HFFc6 (cell line): ENCODE results near the gene SVOP. TPM values are rescaled to one million over a fixed set of nuclear protein-coding genes. Genes with fewer than 3 reads are reported as not detected.

Experiments used
- DNase-seq: peaks from one replicate; pipeline ENCODE4 v3.0.0-alpha.2; 2018
- H3K27ac Mint-ChIP-seq: 2 replicates; pipeline ENCODE4 v1.8.0; 2020; ENCODE audit warnings: mild to moderate bottlenecking, mixed read lengths
- H3K27me3 Mint-ChIP-seq: 2 replicates; pipeline ENCODE4 v1.8.0; 2021; ENCODE audit warnings: mild to moderate bottlenecking, moderate library complexity, mixed read lengths; ENCODE audit not compliant: insufficient read depth
- H3K36me3 Mint-ChIP-seq: 2 replicates; pipeline ENCODE4 v1.8.0; 2021; ENCODE audit warnings: low read depth, mixed read lengths
- H3K4me1 Mint-ChIP-seq: 2 replicates; pipeline ENCODE4 v1.8.0; 2020; ENCODE audit warnings: low read depth, mixed read lengths
- H3K4me3 Mint-ChIP-seq: 2 replicates; pipeline ENCODE4 v1.8.0; 2020; ENCODE audit warnings: mild to moderate bottlenecking, moderate library complexity, mixed read lengths
- H3K9me3 Mint-ChIP-seq: 2 replicates; pipeline ENCODE4 v1.8.0; 2020; ENCODE audit warnings: mild to moderate bottlenecking, mixed read lengths
- total RNA-seq, 6 experiments: library from RNA; stranded (reverse); fragmentation: NEBNext Ultra II Directional; extraction: Animal tissue kit (Norgen Biotek cat#: 25700); gene quantifications; 2 replicates in 1 of 6; 3 replicates in 5 of 6; pipeline ENCODE4 v1.2.3, GENCODE V29; 2021
- TF ChIP-seq, protein P1 (sequence below): fragments of 200-600 bp; sonication (generic); IDR thresholded peaks from 2 replicates; pipeline ENCODE4 v1.5.0; 2021; ENCODE audit warnings: antibody characterized with exemption, mild to moderate bottlenecking

SVOP gene
- total RNA-seq, 6 experiments from 2014 or later: not detected

DNA sequence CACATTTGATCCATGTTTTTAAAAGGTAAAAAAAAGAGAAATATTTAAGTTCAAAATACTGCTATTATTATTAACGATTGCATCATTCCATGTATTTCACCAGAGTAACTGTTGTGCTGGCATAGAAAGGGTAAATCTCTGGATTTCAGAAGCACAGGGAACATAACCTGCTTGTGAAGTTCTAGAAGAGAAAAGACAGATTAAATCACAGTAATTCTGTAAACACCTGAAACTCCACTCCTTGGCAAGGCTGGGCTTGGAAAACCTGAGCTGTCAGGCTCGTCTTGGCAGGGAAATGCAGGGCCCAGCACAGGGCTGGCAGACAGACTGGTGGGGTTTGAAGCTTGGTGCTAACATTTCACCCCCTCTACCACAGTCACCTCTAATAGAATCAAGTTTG is 35.1 kb downstream of the SVOP start:
- TF ChIP-seq, protein P1, sequence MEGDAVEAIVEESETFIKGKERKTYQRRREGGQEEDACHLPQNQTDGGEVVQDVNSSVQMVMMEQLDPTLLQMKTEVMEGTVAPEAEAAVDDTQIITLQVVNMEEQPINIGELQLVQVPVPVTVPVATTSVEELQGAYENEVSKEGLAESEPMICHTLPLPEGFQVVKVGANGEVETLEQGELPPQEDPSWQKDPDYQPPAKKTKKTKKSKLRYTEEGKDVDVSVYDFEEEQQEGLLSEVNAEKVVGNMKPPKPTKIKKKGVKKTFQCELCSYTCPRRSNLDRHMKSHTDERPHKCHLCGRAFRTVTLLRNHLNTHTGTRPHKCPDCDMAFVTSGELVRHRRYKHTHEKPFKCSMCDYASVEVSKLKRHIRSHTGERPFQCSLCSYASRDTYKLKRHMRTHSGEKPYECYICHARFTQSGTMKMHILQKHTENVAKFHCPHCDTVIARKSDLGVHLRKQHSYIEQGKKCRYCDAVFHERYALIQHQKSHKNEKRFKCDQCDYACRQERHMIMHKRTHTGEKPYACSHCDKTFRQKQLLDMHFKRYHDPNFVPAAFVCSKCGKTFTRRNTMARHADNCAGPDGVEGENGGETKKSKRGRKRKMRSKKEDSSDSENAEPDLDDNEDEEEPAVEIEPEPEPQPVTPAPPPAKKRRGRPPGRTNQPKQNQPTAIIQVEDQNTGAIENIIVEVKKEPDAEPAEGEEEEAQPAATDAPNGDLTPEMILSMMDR: no peak
- H3K27me3 Mint-ChIP-seq: peaks cover 7% of the 10 kb centered on the region
- H3K27ac Mint-ChIP-seq: no peak overlapping the region
- no peak overlapping the region for H3K4me3 Mint-ChIP-seq
- DNase-seq: no peak
- no peaks in the 10 kb centered on the region for H3K36me3 Mint-ChIP-seq
- no peaks in the 10 kb centered on the region for H3K4me1 Mint-ChIP-seq
- no peaks in the 10 kb centered on the region for H3K9me3 Mint-ChIP-seq

DNA sequence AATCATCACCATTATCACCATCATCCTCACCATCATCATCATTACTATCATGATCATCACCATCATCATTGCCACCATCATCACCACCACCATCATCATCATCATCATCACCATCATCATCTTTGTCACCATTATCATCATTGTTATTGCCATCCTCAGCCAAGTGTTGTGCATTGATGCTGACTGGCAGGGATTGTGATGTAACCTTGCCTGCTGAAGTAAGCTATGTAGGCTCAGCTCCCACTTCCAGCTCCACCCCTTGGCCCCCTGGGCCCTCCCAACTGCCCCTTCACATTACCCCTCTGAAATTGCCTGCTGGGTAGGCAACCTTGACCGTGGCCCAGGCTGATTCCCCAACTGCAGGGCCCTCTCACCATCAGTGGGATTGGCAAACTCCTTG is 37.6 kb downstream of the SVOP start:
- H3K27me3 Mint-ChIP-seq: peaks cover 3% of the 10 kb centered on the region; the same call in 1 of the 2 replicates
- no peaks in the 10 kb centered on the region for H3K36me3 Mint-ChIP-seq
- DNase-seq: no peak
- H3K4me3 Mint-ChIP-seq: no peak overlapping the region
- no peaks in the 10 kb centered on the region for H3K9me3 Mint-ChIP-seq
- TF ChIP-seq, protein P1: no peak
- H3K4me1 Mint-ChIP-seq: no peaks in the 10 kb centered on the region
- H3K27ac Mint-ChIP-seq: no peak overlapping the region

DNA sequence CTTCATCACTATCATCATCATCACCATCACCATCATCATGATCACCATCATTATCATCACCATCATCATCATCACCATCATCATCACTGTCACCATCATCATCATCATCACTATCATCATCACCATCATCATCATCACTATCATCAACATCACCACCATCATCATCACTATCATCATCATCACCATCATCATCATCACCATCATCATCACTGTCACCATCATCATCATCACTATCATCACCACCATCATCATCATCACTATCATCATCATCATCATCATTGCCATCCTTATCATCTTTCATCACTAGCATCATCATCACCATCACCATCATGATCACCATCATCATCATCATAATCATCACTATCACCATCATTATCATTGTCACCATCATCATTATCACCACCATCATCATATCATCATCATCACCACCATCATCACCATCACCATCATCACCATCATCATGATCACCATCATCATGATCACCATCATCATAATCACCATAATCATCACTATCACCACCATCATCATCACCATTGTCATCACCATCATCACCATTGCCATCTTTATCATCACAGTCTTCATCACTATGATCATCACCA is 38.1 kb downstream of the SVOP start:
- Mint-ChIP-seq H3K27ac (no peak overlapping the region), H3K27me3 (peaks cover 4% of the 10 kb centered on the region; the same call in 1 of the 2 replicates), H3K4me1 (no peaks in the 10 kb centered on the region), H3K9me3 (no peaks in the 10 kb centered on the region), H3K36me3 (no peaks in the 10 kb centered on the region), H3K4me3 (no peak overlapping the region)
- TF ChIP-seq, protein P1: no peak
- no peak for DNase-seq

DNA sequence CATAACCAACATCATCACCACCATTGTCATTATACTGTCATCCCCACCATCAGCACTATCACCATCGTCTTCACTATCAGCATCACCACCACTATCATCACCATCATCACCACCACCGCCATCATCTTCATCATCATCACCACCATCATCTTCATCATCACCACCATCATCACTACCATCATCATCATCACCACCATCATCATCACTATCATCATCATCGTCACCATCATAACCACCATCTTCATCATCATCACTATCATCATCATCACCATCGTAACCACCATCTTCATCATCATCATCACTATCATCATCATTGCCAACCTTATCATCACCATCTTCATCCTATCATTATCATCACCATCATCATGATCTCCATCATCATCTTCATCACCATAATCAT is 39.0 kb downstream of the SVOP start:
- H3K4me3 Mint-ChIP-seq: no peak overlapping the region
- no peaks in the 10 kb centered on the region for H3K36me3 Mint-ChIP-seq
- peaks cover 8% of the 10 kb centered on the region; the same call in 1 of the 2 replicates for H3K27me3 Mint-ChIP-seq
- H3K9me3 Mint-ChIP-seq: no peaks in the 10 kb centered on the region
- H3K27ac Mint-ChIP-seq: no peak overlapping the region
- no peak for DNase-seq
- H3K4me1 Mint-ChIP-seq: no peaks in the 10 kb centered on the region
- TF ChIP-seq, protein P1: no peak

DNA sequence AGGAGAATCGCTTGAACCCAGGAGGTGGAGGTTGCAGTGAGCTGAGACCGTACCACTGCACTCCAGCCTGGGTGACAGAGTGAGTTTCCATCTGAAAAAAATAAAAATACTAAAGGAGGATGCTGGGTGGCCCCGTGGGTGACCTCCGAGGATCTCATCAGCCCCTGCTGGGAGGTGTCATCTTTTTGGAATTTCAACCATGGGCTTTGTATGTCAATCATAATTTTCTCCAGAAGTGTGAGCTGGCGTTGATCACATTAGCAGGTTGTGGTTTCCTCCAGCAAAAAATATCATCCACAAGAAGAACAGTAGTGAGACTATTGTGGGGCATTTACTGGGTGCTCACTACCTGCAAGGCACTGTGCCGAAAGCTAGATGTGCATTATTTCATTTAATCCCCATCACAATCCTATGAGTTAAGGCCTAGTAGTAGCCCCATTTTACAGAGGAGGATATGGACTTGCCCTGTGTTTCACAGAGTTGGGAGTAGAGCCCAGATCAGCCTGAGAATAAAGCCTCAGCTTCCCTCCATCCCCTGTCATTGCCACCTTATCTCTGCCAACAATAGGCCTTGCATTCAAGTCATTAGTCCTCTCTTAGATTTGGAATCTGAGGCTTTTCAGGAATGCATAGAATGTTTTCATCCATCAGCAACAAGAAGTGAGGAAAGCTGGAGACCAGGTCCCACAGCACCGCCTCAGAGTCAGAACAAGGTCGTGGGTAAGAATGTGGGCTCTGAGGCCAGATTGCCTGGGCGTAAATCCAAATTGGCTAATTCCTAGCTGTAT is 39.8 kb downstream of the SVOP start:
- H3K4me1 Mint-ChIP-seq: no peaks in the 10 kb centered on the region
- peaks cover 8% of the 10 kb centered on the region; the same call in 1 of the 2 replicates for H3K27me3 Mint-ChIP-seq
- no peak overlapping the region for H3K27ac Mint-ChIP-seq
- H3K9me3 Mint-ChIP-seq: no peaks in the 10 kb centered on the region
- peak; percentile 64 for DNase-seq
- no peaks in the 10 kb centered on the region for H3K36me3 Mint-ChIP-seq
- H3K4me3 Mint-ChIP-seq: no peak overlapping the region
- TF ChIP-seq, protein P1: no peak
